Keratinocyte (primary cell): ENCODE data around the gene ADAMTS17.

Experiments
- EZH2 ChIP-seq: IDR thresholded peaks from one replicate; pipeline ENCODE4 v1.6.1; 2012; ENCODE audit warnings: inconsistent platforms, mild to moderate bottlenecking, low read length, moderate library complexity
- TF ChIP-seq, protein P1 (sequence below), 3 experiments: IDR thresholded peaks in 1 of 3; conservative IDR thresholded peaks in 1 of 3; optimal IDR thresholded peaks in 1 of 3; 2 replicates in 2 of 3; 3 replicates in 1 of 3; pipeline versions ENCODE3 to v1.5.1; 2011; ENCODE audit warnings: low read length in 3 of 3, mild to moderate bottlenecking in 3 of 3, moderate library complexity in 2 of 3, control low read depth in 1 of 3, inconsistent platforms in 1 of 3; ENCODE audit not compliant: insufficient read depth in 2 of 3; ENCODE audit errors: extremely low read depth in 1 of 3

DNA sequence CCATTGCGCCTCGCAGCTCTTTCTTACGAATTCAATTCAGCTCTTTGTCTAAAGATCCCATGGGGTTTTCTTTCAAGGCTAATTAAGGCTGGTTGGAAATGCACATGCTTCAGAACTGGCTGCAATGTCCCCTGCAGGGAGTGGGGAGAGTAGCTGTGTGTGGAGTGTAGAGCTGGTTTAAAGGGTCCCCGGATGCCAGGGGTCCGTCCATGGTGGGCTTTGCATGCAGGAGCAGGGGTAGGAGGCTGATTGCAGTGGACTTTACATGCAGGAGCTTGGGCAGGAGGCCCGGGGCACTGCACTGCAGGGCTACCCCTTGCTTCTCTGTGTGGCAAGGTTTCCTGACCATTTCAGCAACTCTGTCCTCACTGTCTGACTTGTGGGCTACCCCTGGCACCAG, 346.9 kb downstream of the ADAMTS17 start:
- TF ChIP-seq, protein P1, sequence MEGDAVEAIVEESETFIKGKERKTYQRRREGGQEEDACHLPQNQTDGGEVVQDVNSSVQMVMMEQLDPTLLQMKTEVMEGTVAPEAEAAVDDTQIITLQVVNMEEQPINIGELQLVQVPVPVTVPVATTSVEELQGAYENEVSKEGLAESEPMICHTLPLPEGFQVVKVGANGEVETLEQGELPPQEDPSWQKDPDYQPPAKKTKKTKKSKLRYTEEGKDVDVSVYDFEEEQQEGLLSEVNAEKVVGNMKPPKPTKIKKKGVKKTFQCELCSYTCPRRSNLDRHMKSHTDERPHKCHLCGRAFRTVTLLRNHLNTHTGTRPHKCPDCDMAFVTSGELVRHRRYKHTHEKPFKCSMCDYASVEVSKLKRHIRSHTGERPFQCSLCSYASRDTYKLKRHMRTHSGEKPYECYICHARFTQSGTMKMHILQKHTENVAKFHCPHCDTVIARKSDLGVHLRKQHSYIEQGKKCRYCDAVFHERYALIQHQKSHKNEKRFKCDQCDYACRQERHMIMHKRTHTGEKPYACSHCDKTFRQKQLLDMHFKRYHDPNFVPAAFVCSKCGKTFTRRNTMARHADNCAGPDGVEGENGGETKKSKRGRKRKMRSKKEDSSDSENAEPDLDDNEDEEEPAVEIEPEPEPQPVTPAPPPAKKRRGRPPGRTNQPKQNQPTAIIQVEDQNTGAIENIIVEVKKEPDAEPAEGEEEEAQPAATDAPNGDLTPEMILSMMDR (optimal IDR thresholded peaks at IDR 0.05 in 1 of 3, IDR thresholded peaks at IDR 0.05 in 1 of 3, conservative IDR thresholded peaks at IDR 0.05 in 1 of 3; ENCODE audit: extremely low read depth in 1 of 3, insufficient read depth in 2 of 3, low read length in 3 of 3): no peak
- TF ChIP-seq EZH2: no peak
